ENCODE measurements around the gene AGBL4. TPM values are rescaled to one million over a fixed set of nuclear protein-coding genes. Genes with fewer than 3 reads are reported as not detected.

The AGBL4 gene
- total RNA-seq, 1 donor from 2014 or later: not detected

- ATAC-seq: no peak
These were observed 1215.3 kb downstream of the AGBL4 start for GRCh38 chr1:48808496-48808895.

GRCh38 chr1:48807554-48808260 is 1216.0 kb downstream of the AGBL4 start:
- no peak for ATAC-seq

GRCh38 chr1:48803474-48803873 is 1220.3 kb downstream of the AGBL4 start:
- no peak for ATAC-seq

GRCh38 chr1:48794816-48795215 is 1228.9 kb downstream of the AGBL4 start:
- no peak for ATAC-seq

- peak; percentile 60 for ATAC-seq
These were observed 1229.9 kb downstream of the AGBL4 start for GRCh38 chr1:48793863-48794262.

GRCh38 chr1:48792961-48793360 is 1230.8 kb downstream of the AGBL4 start:
- ATAC-seq: no peak

- ATAC-seq: no peak
These were observed 1233.4 kb downstream of the AGBL4 start for GRCh38 chr1:48790397-48790796.

GRCh38 chr1:48789903-48790302 is 1233.9 kb downstream of the AGBL4 start:
- ATAC-seq: no peak

- ATAC-seq: no peak
These were observed 1237.9 kb downstream of the AGBL4 start for GRCh38 chr1:48785869-48786268.

- no peak for ATAC-seq
These were observed 1239.5 kb downstream of the AGBL4 start for GRCh38 chr1:48784301-48784700.

- ATAC-seq: no peak
These were observed 1246.4 kb downstream of the AGBL4 start for GRCh38 chr1:48777219-48777895.

- peak; percentile 62 for ATAC-seq
These were observed 1247.1 kb downstream of the AGBL4 start, which contains the start of gene BEND5 for GRCh38 chr1:48776393-48777218. BEND5 (minus strand) TSS chr1:48776891; CDS start chr1:48776831, 60 bp downstream.

GRCh38 chr1:48775831-48776392 is 1247.8 kb downstream of the AGBL4 start:
- ATAC-seq: no peak

GRCh38 chr1:48773133-48773532 is 1250.6 kb downstream of the AGBL4 start:
- ATAC-seq: no peak

GRCh38 chr1:48772211-48772610 is 1251.5 kb downstream of the AGBL4 start:
- no peak for ATAC-seq

GRCh38 chr1:48771561-48771960 is 1252.2 kb downstream of the AGBL4 start:
- ATAC-seq: no peak

GRCh38 chr1:48767975-48768510 is 1255.7 kb downstream of the AGBL4 start:
- no peak for ATAC-seq

GRCh38 chr1:48765335-48765734 is 1258.4 kb downstream of the AGBL4 start:
- no peak for ATAC-seq

GRCh38 chr1:48761986-48762385 is 1261.8 kb downstream of the AGBL4 start:
- no peak for ATAC-seq

GRCh38 chr1:48761411-48761810 is 1262.3 kb downstream of the AGBL4 start:
- ATAC-seq: no peak

GRCh38 chr1:48760857-48761256 is 1262.9 kb downstream of the AGBL4 start:
- ATAC-seq: no peak

- ATAC-seq: no peak
These were observed 1264.8 kb downstream of the AGBL4 start for GRCh38 chr1:48758976-48759375.

GRCh38 chr1:48757363-48757762 is 1266.4 kb downstream of the AGBL4 start:
- no peak for ATAC-seq

Measured in esophagus mucosa (tissue), 1 donor.